C4-2B (cell line): ENCODE data around the gene CNOT2.

Experiments used
- ZFX ChIP-seq: fragments of 450-650 bp; IDR thresholded peaks from 2 replicates; pipeline ENCODE4 v1.6.1; 2017
- TF ChIP-seq, protein P1 (sequence below): fragments of 450-650 bp; conservative IDR thresholded peaks from 2 replicates; pipeline ENCODE4 v1.5.1; 2017; ENCODE audit warnings: mild to moderate bottlenecking

DNA sequence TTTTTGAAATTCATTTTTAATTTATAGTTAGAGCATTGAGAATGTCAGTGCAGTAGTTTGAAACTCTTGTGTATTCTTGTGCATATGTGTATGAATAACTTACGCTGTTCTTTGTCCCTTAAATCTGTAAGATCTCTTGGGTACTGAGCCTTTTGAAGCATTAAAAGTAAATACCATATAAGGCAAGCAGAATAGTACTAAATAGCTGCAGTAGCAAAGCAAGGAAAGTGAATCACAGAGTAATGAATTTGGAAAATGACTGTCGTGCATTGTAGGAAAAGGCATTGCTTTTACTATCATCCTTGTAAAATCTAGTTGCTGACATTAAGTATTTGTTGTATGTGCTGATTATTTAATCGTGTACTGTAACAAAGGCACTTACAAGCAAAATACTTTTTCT is 12.1 kb downstream of the CNOT2 start:
- TF ChIP-seq, protein P1, sequence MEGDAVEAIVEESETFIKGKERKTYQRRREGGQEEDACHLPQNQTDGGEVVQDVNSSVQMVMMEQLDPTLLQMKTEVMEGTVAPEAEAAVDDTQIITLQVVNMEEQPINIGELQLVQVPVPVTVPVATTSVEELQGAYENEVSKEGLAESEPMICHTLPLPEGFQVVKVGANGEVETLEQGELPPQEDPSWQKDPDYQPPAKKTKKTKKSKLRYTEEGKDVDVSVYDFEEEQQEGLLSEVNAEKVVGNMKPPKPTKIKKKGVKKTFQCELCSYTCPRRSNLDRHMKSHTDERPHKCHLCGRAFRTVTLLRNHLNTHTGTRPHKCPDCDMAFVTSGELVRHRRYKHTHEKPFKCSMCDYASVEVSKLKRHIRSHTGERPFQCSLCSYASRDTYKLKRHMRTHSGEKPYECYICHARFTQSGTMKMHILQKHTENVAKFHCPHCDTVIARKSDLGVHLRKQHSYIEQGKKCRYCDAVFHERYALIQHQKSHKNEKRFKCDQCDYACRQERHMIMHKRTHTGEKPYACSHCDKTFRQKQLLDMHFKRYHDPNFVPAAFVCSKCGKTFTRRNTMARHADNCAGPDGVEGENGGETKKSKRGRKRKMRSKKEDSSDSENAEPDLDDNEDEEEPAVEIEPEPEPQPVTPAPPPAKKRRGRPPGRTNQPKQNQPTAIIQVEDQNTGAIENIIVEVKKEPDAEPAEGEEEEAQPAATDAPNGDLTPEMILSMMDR, result no peak
- TF ChIP-seq ZFX, result no peak
